Liver (tissue), 3 donors: ENCODE measurements around the gene SMIM14.

ENCODE experiments used
- CTCF ChIP-seq: fragments of 150-350 bp; IDR thresholded peaks from 2 replicates; pipeline ENCODE4 v1.5.1; 2017; ENCODE audit warnings: improper control_type of control experiment, low read depth, low read length; ENCODE audit not compliant: missing input control
- EGR1 ChIP-seq, 2 donors: IDR thresholded peaks; 2 replicates each; pipeline ENCODE4 v1.6.1; 2016 to 2018; ENCODE audit warnings: antibody characterized with exemption in 2 of 2, low read depth in 2 of 2
- FOXA2 ChIP-seq: IDR thresholded peaks from 2 replicates; pipeline ENCODE4 v1.6.1; 2016; ENCODE audit warnings: antibody characterized with exemption
- GABPA ChIP-seq, 2 donors: IDR thresholded peaks in 1 of 2; conservative IDR thresholded peaks in 1 of 2; 2 replicates each; pipeline ENCODE4 v1.6.1; 2016; ENCODE audit warnings: antibody characterized with exemption in 2 of 2, mild to moderate bottlenecking in 1 of 2, moderate library complexity in 1 of 2
- JUND ChIP-seq, 2 donors: IDR thresholded peaks; 2 replicates each; pipeline ENCODE4 v1.6.1; 2016; ENCODE audit warnings: antibody characterized with exemption in 2 of 2
- NR2F2 ChIP-seq: IDR thresholded peaks from 2 replicates; pipeline ENCODE4 v1.6.1; 2016; ENCODE audit warnings: antibody characterized with exemption
- RAD21 ChIP-seq, 2 donors: IDR thresholded peaks; 2 replicates each; pipeline ENCODE4 v1.6.1; 2016; ENCODE audit warnings: antibody characterized with exemption in 2 of 2, mild to moderate bottlenecking in 2 of 2
- TAF1 ChIP-seq: conservative IDR thresholded peaks from 2 replicates; pipeline ENCODE4 v1.6.1; 2016; ENCODE audit warnings: antibody characterized with exemption, mild to moderate bottlenecking
- YY1 ChIP-seq: IDR thresholded peaks from 2 replicates; pipeline ENCODE4 v1.6.1; 2016; ENCODE audit warnings: antibody characterized with exemption, mild to moderate bottlenecking
- TF ChIP-seq, protein P1 (sequence below): IDR thresholded peaks from 2 replicates; pipeline ENCODE4 v1.6.1; 2016; ENCODE audit warnings: antibody characterized with exemption
- TF ChIP-seq, protein P2 (sequence below): IDR thresholded peaks from 2 replicates; pipeline ENCODE4 v1.6.1; 2016; ENCODE audit warnings: antibody characterized with exemption
- TF ChIP-seq, protein P3 (sequence below): IDR thresholded peaks from 2 replicates; pipeline ENCODE4 v1.6.1; 2016; ENCODE audit warnings: antibody characterized with exemption, mild to moderate bottlenecking
- donor health status: healthy.
- donor health status: healthy.

- TF ChIP-seq CTCF (no peak), GABPA (IDR thresholded peaks at IDR 0.05 in 1 of 2, conservative IDR thresholded peaks at IDR 0.05 in 1 of 2) (no peak), JUND (IDR thresholded peaks at IDR 0.05) (no peak), RAD21 (IDR thresholded peaks at IDR 0.05) (no peak), TAF1 (no peak), YY1 (no peak), EGR1 (IDR thresholded peaks at IDR 0.05; ENCODE audit: low read depth in 2 of 2) (no peak), FOXA2 (no peak), NR2F2 (no peak)
- TF ChIP-seq, protein P1, sequence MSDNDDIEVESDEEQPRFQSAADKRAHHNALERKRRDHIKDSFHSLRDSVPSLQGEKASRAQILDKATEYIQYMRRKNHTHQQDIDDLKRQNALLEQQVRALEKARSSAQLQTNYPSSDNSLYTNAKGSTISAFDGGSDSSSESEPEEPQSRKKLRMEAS: no peak
- TF ChIP-seq, protein P2, sequence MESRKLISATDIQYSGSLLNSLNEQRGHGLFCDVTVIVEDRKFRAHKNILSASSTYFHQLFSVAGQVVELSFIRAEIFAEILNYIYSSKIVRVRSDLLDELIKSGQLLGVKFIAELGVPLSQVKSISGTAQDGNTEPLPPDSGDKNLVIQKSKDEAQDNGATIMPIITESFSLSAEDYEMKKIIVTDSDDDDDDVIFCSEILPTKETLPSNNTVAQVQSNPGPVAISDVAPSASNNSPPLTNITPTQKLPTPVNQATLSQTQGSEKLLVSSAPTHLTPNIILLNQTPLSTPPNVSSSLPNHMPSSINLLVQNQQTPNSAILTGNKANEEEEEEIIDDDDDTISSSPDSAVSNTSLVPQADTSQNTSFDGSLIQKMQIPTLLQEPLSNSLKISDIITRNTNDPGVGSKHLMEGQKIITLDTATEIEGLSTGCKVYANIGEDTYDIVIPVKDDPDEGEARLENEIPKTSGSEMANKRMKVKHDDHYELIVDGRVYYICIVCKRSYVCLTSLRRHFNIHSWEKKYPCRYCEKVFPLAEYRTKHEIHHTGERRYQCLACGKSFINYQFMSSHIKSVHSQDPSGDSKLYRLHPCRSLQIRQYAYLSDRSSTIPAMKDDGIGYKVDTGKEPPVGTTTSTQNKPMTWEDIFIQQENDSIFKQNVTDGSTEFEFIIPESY: no peak
- TF ChIP-seq, protein P3, sequence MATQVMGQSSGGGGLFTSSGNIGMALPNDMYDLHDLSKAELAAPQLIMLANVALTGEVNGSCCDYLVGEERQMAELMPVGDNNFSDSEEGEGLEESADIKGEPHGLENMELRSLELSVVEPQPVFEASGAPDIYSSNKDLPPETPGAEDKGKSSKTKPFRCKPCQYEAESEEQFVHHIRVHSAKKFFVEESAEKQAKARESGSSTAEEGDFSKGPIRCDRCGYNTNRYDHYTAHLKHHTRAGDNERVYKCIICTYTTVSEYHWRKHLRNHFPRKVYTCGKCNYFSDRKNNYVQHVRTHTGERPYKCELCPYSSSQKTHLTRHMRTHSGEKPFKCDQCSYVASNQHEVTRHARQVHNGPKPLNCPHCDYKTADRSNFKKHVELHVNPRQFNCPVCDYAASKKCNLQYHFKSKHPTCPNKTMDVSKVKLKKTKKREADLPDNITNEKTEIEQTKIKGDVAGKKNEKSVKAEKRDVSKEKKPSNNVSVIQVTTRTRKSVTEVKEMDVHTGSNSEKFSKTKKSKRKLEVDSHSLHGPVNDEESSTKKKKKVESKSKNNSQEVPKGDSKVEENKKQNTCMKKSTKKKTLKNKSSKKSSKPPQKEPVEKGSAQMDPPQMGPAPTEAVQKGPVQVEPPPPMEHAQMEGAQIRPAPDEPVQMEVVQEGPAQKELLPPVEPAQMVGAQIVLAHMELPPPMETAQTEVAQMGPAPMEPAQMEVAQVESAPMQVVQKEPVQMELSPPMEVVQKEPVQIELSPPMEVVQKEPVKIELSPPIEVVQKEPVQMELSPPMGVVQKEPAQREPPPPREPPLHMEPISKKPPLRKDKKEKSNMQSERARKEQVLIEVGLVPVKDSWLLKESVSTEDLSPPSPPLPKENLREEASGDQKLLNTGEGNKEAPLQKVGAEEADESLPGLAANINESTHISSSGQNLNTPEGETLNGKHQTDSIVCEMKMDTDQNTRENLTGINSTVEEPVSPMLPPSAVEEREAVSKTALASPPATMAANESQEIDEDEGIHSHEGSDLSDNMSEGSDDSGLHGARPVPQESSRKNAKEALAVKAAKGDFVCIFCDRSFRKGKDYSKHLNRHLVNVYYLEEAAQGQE: no peak
These were observed 3.6 kb downstream of the SMIM14 start for GRCh38 chr4:39635023-39635422.
